ENCODE measurements around the gene NXPE3.

GRCh38 chr3:101828276-101828675 is 49.3 kb downstream of the NXPE3 start:
- TF ChIP-seq ZNF274 (IDR thresholded peaks at IDR 0.05; ENCODE audit: borderline replicate concordance, low read depth, low read length) (no peak), ZNF263 (CRISPR knock-in tag; IDR thresholded peaks at IDR 0.05; ENCODE audit: borderline replicate concordance) (no peak), SPI1 (IDR thresholded peaks at IDR 0.05; ENCODE audit: borderline replicate concordance, low read depth, low read length) (no peak), MYNN (IDR thresholded peaks at IDR 0.05) (no peak), MYNN (CRISPR knock-in tag; IDR thresholded peaks at IDR 0.05) (no peak), MAZ (CRISPR knock-in tag; conservative IDR thresholded peaks at IDR 0.05 in 1 of 2, IDR thresholded peaks at IDR 0.05 in 1 of 2) (no peak), ESRRB (CRISPR knock-in tag; IDR thresholded peaks at IDR 0.05; ENCODE audit: borderline replicate concordance) (no peak), ZNF407 (IDR thresholded peaks at IDR 0.05; ENCODE audit: low read depth) (no peak), ZKSCAN8 (CRISPR knock-in tag; IDR thresholded peaks at IDR 0.05) (no peak), RFX5 (IDR thresholded peaks at IDR 0.05; ENCODE audit: low read depth, low read length) (no peak), TCF7 (IDR thresholded peaks at IDR 0.05; ENCODE audit: borderline replicate concordance) (no peak), SIN3A (IDR thresholded peaks at IDR 0.05; ENCODE audit: borderline replicate concordance in 2 of 2, control insufficient read depth in 1 of 2, low read depth in 2 of 2, low read length in 2 of 2) (no peak)

All from K562 (cell line).